ENCODE results near the gene ZHX3.

- TF ChIP-seq CTCF (IDR thresholded peaks at IDR 0.05; ENCODE audit: low read depth, low read length, missing input control) = no peak
- no peak for TF ChIP-seq SP1 (IDR thresholded peaks at IDR 0.05)
- no peak for TF ChIP-seq YY1 (IDR thresholded peaks at IDR 0.05)
- no peak for TF ChIP-seq ZBTB33 (IDR thresholded peaks at IDR 0.05)
- TF ChIP-seq, protein P1, sequence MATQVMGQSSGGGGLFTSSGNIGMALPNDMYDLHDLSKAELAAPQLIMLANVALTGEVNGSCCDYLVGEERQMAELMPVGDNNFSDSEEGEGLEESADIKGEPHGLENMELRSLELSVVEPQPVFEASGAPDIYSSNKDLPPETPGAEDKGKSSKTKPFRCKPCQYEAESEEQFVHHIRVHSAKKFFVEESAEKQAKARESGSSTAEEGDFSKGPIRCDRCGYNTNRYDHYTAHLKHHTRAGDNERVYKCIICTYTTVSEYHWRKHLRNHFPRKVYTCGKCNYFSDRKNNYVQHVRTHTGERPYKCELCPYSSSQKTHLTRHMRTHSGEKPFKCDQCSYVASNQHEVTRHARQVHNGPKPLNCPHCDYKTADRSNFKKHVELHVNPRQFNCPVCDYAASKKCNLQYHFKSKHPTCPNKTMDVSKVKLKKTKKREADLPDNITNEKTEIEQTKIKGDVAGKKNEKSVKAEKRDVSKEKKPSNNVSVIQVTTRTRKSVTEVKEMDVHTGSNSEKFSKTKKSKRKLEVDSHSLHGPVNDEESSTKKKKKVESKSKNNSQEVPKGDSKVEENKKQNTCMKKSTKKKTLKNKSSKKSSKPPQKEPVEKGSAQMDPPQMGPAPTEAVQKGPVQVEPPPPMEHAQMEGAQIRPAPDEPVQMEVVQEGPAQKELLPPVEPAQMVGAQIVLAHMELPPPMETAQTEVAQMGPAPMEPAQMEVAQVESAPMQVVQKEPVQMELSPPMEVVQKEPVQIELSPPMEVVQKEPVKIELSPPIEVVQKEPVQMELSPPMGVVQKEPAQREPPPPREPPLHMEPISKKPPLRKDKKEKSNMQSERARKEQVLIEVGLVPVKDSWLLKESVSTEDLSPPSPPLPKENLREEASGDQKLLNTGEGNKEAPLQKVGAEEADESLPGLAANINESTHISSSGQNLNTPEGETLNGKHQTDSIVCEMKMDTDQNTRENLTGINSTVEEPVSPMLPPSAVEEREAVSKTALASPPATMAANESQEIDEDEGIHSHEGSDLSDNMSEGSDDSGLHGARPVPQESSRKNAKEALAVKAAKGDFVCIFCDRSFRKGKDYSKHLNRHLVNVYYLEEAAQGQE (IDR thresholded peaks at IDR 0.05) = no peak
- TF ChIP-seq EGR1 (IDR thresholded peaks at IDR 0.05; ENCODE audit: low read depth in 2 of 2) = no peak
- no peak for TF ChIP-seq RAD21 (IDR thresholded peaks at IDR 0.05)
- no peak for TF ChIP-seq TAF1 (conservative IDR thresholded peaks at IDR 0.05)
- TF ChIP-seq FOXA2 (IDR thresholded peaks at IDR 0.05) = no peak
- no peak for TF ChIP-seq ATF3 (IDR thresholded peaks at IDR 0.05)
- no peak for TF ChIP-seq NR2F2 (IDR thresholded peaks at IDR 0.05)
These were observed 13.5 kb downstream of the ZHX3 start for GRCh38 chr20:41304002-41304401.

All from liver (tissue), 3 donors.